Liver (tissue), 9 donors: ENCODE measurements around the gene GPR25. TPM values are rescaled to one million over a fixed set of nuclear protein-coding genes. Genes with fewer than 3 reads are reported as not detected.

Experiments
- DNase-seq: peaks from one replicate; pipeline ENCODE4 v3.0.0-alpha.2; 2017; ENCODE audit warnings: low spot score
- H3K27ac ChIP-seq, 2 donors: one replicate each; pipeline ENCODE4 v1.7.0; 2013; ENCODE audit warnings: inconsistent platforms in 2 of 2, low read length in 2 of 2, control low read depth in 1 of 2, low read depth in 1 of 2, mild to moderate bottlenecking in 1 of 2
- H3K27me3 ChIP-seq, 4 donors: one replicate each; pipeline versions ENCODE4 v1.6.1 to v1.7.0; 2013; ENCODE audit warnings: low read length in 3 of 4, inconsistent platforms in 1 of 4, mild to moderate bottlenecking in 1 of 4, moderate library complexity in 1 of 4; ENCODE audit not compliant: control insufficient read depth in 4 of 4, insufficient read depth in 4 of 4
- H3K36me3 ChIP-seq, 4 donors: one replicate each; pipeline versions ENCODE4 v1.6.1 to v1.7.0; 2013; ENCODE audit warnings: low read length in 3 of 4, mild to moderate bottlenecking in 3 of 4, low read depth in 1 of 4, moderate library complexity in 1 of 4; ENCODE audit not compliant: control insufficient read depth in 4 of 4, insufficient read depth in 3 of 4
- H3K4me1 ChIP-seq, 4 donors: one replicate each; pipeline versions ENCODE4 v1.6.1 to v1.7.0; 2013; ENCODE audit warnings: low read length in 3 of 4, mild to moderate bottlenecking in 3 of 4, moderate library complexity in 1 of 4; ENCODE audit not compliant: control insufficient read depth in 4 of 4, insufficient read depth in 4 of 4
- H3K4me3 ChIP-seq, 3 donors: one replicate each; pipeline versions ENCODE4 v1.6.1 to v1.7.0; 2013; ENCODE audit warnings: low read length in 3 of 3, control low read depth in 1 of 3, low read depth in 1 of 3, mild to moderate bottlenecking in 1 of 3
- H3K9ac ChIP-seq, 2 donors: one replicate each; pipeline ENCODE4 v1.7.0; 2013; ENCODE audit warnings: low read length in 2 of 2, mild to moderate bottlenecking in 2 of 2, moderate library complexity in 2 of 2, control low read depth in 1 of 2, low read depth in 1 of 2
- H3K9me3 ChIP-seq, 4 donors: one replicate each; pipeline versions ENCODE4 v1.6.1 to v1.7.0; 2013; ENCODE audit warnings: low read length in 3 of 4; ENCODE audit not compliant: control insufficient read depth in 4 of 4
- ATF3 ChIP-seq: IDR thresholded peaks from 2 replicates; pipeline ENCODE4 v1.6.1; 2016; ENCODE audit warnings: antibody characterized with exemption
- CTCF ChIP-seq: fragments of 150-350 bp; IDR thresholded peaks from 2 replicates; pipeline ENCODE4 v1.5.1; 2017; ENCODE audit warnings: improper control_type of control experiment, low read depth, low read length; ENCODE audit not compliant: missing input control
- FOXA1 ChIP-seq: IDR thresholded peaks from 2 replicates; pipeline ENCODE4 v1.6.1; 2016; ENCODE audit warnings: antibody characterized with exemption
- FOXA2 ChIP-seq: IDR thresholded peaks from 2 replicates; pipeline ENCODE4 v1.6.1; 2016; ENCODE audit warnings: antibody characterized with exemption
- GABPA ChIP-seq, 2 donors: IDR thresholded peaks in 1 of 2; conservative IDR thresholded peaks in 1 of 2; 2 replicates each; pipeline ENCODE4 v1.6.1; 2016; ENCODE audit warnings: antibody characterized with exemption in 2 of 2, mild to moderate bottlenecking in 1 of 2, moderate library complexity in 1 of 2
- HNF4G ChIP-seq: IDR thresholded peaks from 2 replicates; pipeline ENCODE4 v1.6.1; 2016; ENCODE audit warnings: antibody characterized with exemption
- MAX ChIP-seq: IDR thresholded peaks from 2 replicates; pipeline ENCODE4 v1.6.1; 2016; ENCODE audit warnings: antibody characterized with exemption
- NR2F2 ChIP-seq: IDR thresholded peaks from 2 replicates; pipeline ENCODE4 v1.6.1; 2016; ENCODE audit warnings: antibody characterized with exemption
- RAD21 ChIP-seq, 2 donors: IDR thresholded peaks; 2 replicates each; pipeline ENCODE4 v1.6.1; 2016; ENCODE audit warnings: antibody characterized with exemption in 2 of 2, mild to moderate bottlenecking in 2 of 2
- RXRA ChIP-seq, 2 donors: IDR thresholded peaks; 2 replicates each; pipeline ENCODE4 v1.6.1; 2017 to 2018; ENCODE audit warnings: antibody characterized with exemption in 2 of 2, mild to moderate bottlenecking in 1 of 2
- SP1 ChIP-seq: IDR thresholded peaks from 2 replicates; pipeline ENCODE4 v1.6.1; 2018; ENCODE audit warnings: antibody characterized with exemption, mild to moderate bottlenecking
- TAF1 ChIP-seq: conservative IDR thresholded peaks from 2 replicates; pipeline ENCODE4 v1.6.1; 2016; ENCODE audit warnings: antibody characterized with exemption, mild to moderate bottlenecking
- YY1 ChIP-seq: IDR thresholded peaks from 2 replicates; pipeline ENCODE4 v1.6.1; 2016; ENCODE audit warnings: antibody characterized with exemption, mild to moderate bottlenecking
- ZBTB33 ChIP-seq: IDR thresholded peaks from 2 replicates; pipeline ENCODE4 v1.6.1; 2016; ENCODE audit warnings: antibody characterized with exemption
- WGBS: extraction: QIAGEN DNeasy Blood & Tissue Kit; methylation state at CpG from one replicate; pipeline ENCODE4 v1.1.7; 2013; 5-methylcytosine and 5-hydroxymethylcytosine counted together
- polyA plus RNA-seq, 2 donors: library from polyadenylated mRNA; stranded (reverse) in 1 of 2; unstranded in 1 of 2; fragments of 200-250 nt in 1 of 2; fragments of >200 nt in 1 of 2; fragmentation: Nextera tagmentation in 1 of 2; extraction: Ambion mirVana in 1 of 2; gene quantifications; one replicate each; pipeline versions ENCODE4 v1.2.1 to v1.2.3, GENCODE V29; 2013 to 2015
- total RNA-seq, 2 donors: library from RNA; depleted of rRNA; stranded (reverse); fragments of >200 nt; gene quantifications; one replicate each; pipeline ENCODE4 v1.2.3, GENCODE V29; 2014
- donor health status: healthy.
- donor health status: healthy.
- donor health status: healthy.
- donor health status: healthy.
- donor health status: healthy.

The GPR25 gene
- total and polyA plus RNA-seq, 4 donors = 0.08 to 0.13 TPM; not detected in 2

- Histone ChIP-seq H3K4me3 (no peak overlapping the region), H3K27me3 (peaks cover 0 to 4% (median 1%) of the 10 kb centered on the region in 4 donors), H3K9me3 (no peaks in the 10 kb centered on the region), H3K4me1 (peaks cover 0 to 10% (median 8%) of the 10 kb centered on the region in 4 donors), H3K36me3 (no peaks in the 10 kb centered on the region), H3K27ac (no peak overlapping the region), H3K9ac (no peak overlapping the region)
- DNase-seq = no peak
- WGBS = 86% methylated on average over 5 of the region's 5 CpGs
- TF ChIP-seq MAX (no peak), TAF1 (no peak), FOXA1 (no peak), NR2F2 (no peak), YY1 (no peak)
These were observed 2.6 kb downstream of the GPR25 start for GRCh38 chr1:200875416-200875815.

GRCh38 chr1:200877010-200877409 is 4.2 kb downstream of the GPR25 start:
- 82% methylated on average over 3 of the region's 3 CpGs for WGBS
- Histone ChIP-seq H3K9me3 (no peaks in the 10 kb centered on the region), H3K4me3 (no peak overlapping the region), H3K4me1 (peaks cover 0 to 10% (median 8%) of the 10 kb centered on the region in 4 donors), H3K27me3 (peaks cover 0 to 4% (median 0%) of the 10 kb centered on the region in 4 donors), H3K9ac (no peak overlapping the region), H3K36me3 (no peaks in the 10 kb centered on the region), H3K27ac (no peak overlapping the region)
- DNase-seq = no peak
- TF ChIP-seq SP1 (no peak), ATF3 (no peak), CTCF (no peak), GABPA (IDR thresholded peaks at IDR 0.05 in 1 of 2, conservative IDR thresholded peaks at IDR 0.05 in 1 of 2) (no peak), ZBTB33 (no peak), HNF4G (no peak), FOXA2 (no peak), TAF1 (no peak), FOXA1 (no peak), RXRA (IDR thresholded peaks at IDR 0.05) (no peak), YY1 (no peak)

GRCh38 chr1:200877839-200878551 is 5.2 kb downstream of the GPR25 start:
- H3K27ac ChIP-seq = no peak overlapping the region
- no peak overlapping the region for H3K9ac ChIP-seq
- no peak overlapping the region for H3K4me3 ChIP-seq
- no peak for DNase-seq
- peaks cover 0 to 4% (median 0%) of the 10 kb centered on the region in 4 donors for H3K27me3 ChIP-seq
- H3K9me3 ChIP-seq = no peaks in the 10 kb centered on the region
- H3K36me3 ChIP-seq = no peaks in the 10 kb centered on the region
- TF ChIP-seq RAD21 (IDR thresholded peaks at IDR 0.05) (no peak), MAX (no peak), NR2F2 (no peak), FOXA2 (no peak), TAF1 (no peak), ZBTB33 (no peak), FOXA1 (no peak), YY1 (no peak), ATF3 (no peak), RXRA (IDR thresholded peaks at IDR 0.05) (no peak)
- 79% methylated on average over 6 of the region's 6 CpGs for WGBS
- peaks cover 0 to 9% (median 6%) of the 10 kb centered on the region in 4 donors for H3K4me1 ChIP-seq
